ENCODE results near the gene RASL11B.

GRCh38 chr4:52894443-52894842, 32.3 kb downstream of the RASL11B start:
- TF ChIP-seq CTCF (IDR thresholded peaks at IDR 0.05 in 2 of 3, conservative IDR thresholded peaks at IDR 0.05 in 1 of 3; ENCODE audit: control insufficient read depth in 2 of 3, extremely low read depth in 1 of 3, insufficient read depth in 1 of 3, low read depth in 3 of 3, low read length in 3 of 3): no peak
- no peak for TF ChIP-seq ATF3 (IDR thresholded peaks at IDR 0.05; ENCODE audit: borderline replicate concordance, extremely low read depth, low read depth, low read length)
- TF ChIP-seq RAD21 (IDR thresholded peaks at IDR 0.05; ENCODE audit: insufficient read depth, low read depth, low read length): no peak
- TF ChIP-seq BCL11A (IDR thresholded peaks at IDR 0.05; ENCODE audit: low read depth, low read length): no peak
- TF ChIP-seq USF2 (IDR thresholded peaks at IDR 0.05; ENCODE audit: borderline replicate concordance, low read depth, low read length): no peak
- no peak for TF ChIP-seq POLR2A (IDR thresholded peaks at IDR 0.05; ENCODE audit: low read depth, low read length)
- TF ChIP-seq POLR2AphosphoS5 (IDR thresholded peaks at IDR 0.05; ENCODE audit: low read length): no peak
- TF ChIP-seq E2F4 (IDR thresholded peaks at IDR 0.05; ENCODE audit: low read depth, low read length): no peak
- no peak for TF ChIP-seq HDAC6 (IDR thresholded peaks at IDR 0.05; ENCODE audit: unreplicated experiment)
- no peak for TF ChIP-seq CBX3 (IDR thresholded peaks at IDR 0.05; ENCODE audit: borderline replicate concordance, low read depth)
- TF ChIP-seq EZH2 (IDR thresholded peaks at IDR 0.05; ENCODE audit: borderline replicate concordance, control insufficient read depth, low read depth, low read length): no peak
- TF ChIP-seq SUZ12 (IDR thresholded peaks at IDR 0.05; ENCODE audit: unreplicated experiment): no peak
- TF ChIP-seq CREB1 (IDR thresholded peaks at IDR 0.05; ENCODE audit: low read depth): no peak
